Measurements from ENCODE around the gene MYL6. TPM values are rescaled to one million over a fixed set of nuclear protein-coding genes. Genes with fewer than 3 reads are reported as not detected.

The MYL6 gene
- total RNA-seq, 1 donor from 2014 or later: 924 TPM

- no peaks in the 10 kb centered on the region for H3K9me3 Mint-ChIP-seq
- no peak overlapping the region for H3K27ac Mint-ChIP-seq (ENCODE audit: unreplicated experiment)
- DNase-seq (ENCODE audit: low read depth, low spot score): no peak
- H3K36me3 Mint-ChIP-seq (ENCODE audit: low read depth): peaks cover 3% of the 10 kb centered on the region
- H3K4me1 Mint-ChIP-seq: peaks cover 35% of the 10 kb centered on the region
- no peak for TF ChIP-seq CTCF (conservative IDR thresholded peaks at IDR 0.05)
- H3K27me3 Mint-ChIP-seq (ENCODE audit: low read depth): peaks cover 7% of the 10 kb centered on the region
- H3K4me3 Mint-ChIP-seq: peak overlapping the region; percentile 31
Measured at GRCh38 chr12:56122637-56123036, 35.5 kb upstream of the MYL6 start.

DNA sequence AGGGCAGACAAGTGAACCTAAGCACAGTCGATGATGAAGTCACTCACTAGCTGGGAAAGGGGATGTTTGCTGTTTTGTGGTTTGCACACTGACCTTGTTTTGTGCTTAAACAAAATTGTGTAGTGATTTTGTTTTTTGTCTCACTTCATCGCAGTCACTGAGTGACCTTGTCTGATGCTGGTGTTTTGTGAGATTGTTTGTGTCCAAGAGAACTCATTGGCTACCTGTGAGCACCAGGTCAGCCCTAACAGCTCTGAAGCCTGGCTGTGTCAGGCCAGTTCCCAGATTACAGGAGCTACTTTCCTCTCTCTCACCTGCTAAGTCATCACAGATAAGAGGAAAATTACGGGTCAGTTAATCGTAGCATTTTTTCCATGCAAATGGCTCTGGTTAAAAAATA lies 34.0 kb upstream of the MYL6 start:
- no peak for TF ChIP-seq CTCF (conservative IDR thresholded peaks at IDR 0.05)
- Mint-ChIP-seq H3K4me1 (peaks cover 33% of the 10 kb centered on the region), H3K27ac (ENCODE audit: unreplicated experiment) (no peak overlapping the region), H3K27me3 (ENCODE audit: low read depth) (peaks cover 3% of the 10 kb centered on the region), H3K4me3 (peak overlapping the region; percentile 11), H3K9me3 (no peaks in the 10 kb centered on the region), H3K36me3 (ENCODE audit: low read depth) (no peaks in the 10 kb centered on the region)
- no peak for DNase-seq (ENCODE audit: low read depth, low spot score)

- Mint-ChIP-seq H3K4me3 (peak overlapping the region; percentile 92), H3K36me3 (ENCODE audit: low read depth) (peaks cover 7% of the 10 kb centered on the region), H3K4me1 (peaks cover 38% of the 10 kb centered on the region), H3K27me3 (ENCODE audit: low read depth) (no peaks in the 10 kb centered on the region), H3K27ac (ENCODE audit: unreplicated experiment) (peak overlapping the region; percentile 99), H3K9me3 (no peaks in the 10 kb centered on the region)
- no peak for TF ChIP-seq CTCF (conservative IDR thresholded peaks at IDR 0.05)
- DNase-seq (ENCODE audit: low read depth, low spot score): no peak
Measured at GRCh38 chr12:56126732-56127239, 31.4 kb upstream of the MYL6 start.

DNA sequence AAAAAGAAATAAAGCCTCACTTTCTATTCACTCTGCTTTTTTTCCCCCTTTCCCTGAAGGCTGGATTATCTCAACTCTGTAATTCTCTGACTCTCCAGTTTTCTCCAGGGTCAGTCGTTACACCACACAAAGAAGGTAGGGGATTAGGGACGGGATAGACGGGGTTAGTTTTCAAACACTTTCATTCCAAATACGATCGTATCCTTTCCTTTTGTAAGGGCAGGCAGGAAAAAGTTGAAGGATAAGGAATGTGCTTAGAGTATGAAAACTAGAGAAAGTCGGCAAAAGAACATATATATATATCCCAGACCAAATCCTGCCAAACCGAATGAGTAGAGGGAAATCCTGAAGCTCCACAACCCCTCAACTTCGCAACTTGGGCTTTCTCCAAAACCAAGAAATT lies 30.7 kb upstream of the MYL6 start:
- H3K4me3 Mint-ChIP-seq: peak overlapping the region; percentile 92
- H3K27me3 Mint-ChIP-seq (ENCODE audit: low read depth): no peaks in the 10 kb centered on the region

DNA sequence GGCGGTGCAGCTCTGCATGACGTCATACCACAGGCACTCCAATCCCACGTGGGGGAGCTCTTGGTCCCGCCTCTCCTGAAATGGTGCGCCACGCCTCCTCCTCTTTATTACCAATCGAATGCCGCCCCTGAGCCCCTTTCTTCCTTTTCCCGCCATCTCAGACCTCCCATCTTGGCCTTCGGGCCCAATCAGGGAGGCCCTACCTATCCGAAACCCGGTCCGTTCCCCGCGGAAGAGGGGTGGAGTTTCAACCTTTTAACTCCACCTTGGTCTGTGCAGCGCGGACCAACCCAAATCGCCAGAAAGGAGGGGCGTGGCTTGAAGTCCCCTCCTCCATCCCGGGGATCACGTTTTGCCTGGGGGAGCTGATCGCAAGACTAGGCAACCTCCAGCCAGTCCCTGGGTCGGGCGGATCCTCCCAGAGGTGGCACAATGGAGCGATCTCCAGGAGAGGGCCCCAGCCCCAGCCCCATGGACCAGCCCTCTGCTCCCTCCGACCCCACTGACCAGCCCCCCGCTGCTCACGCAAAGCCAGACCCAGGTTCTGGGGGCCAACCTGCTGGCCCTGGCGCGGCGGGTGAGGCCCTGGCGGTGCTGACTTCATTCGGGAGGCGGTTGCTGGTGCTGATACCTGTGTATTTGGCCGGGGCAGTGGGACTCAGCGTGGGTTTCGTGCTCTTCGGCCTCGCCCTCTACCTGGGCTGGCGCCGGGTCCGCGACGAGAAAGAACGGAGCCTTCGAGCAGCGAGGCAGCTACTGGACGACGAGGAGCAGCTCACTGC lies 30.1 kb upstream of the MYL6 start, which contains the start of gene ESYT1:
ESYT1 (plus strand) TSS at position 380 of the 782 bp plus-strand sequence; CDS start at position 433, 53 bp downstream.
- DNase-seq (ENCODE audit: low read depth, low spot score): peak; percentile 90
- no peak for TF ChIP-seq CTCF (conservative IDR thresholded peaks at IDR 0.05)
- Mint-ChIP-seq H3K27ac (ENCODE audit: unreplicated experiment) (peak within 1 kb of the TSS; percentile 99), H3K4me3 (peak within 1 kb of the TSS; percentile 92), H3K4me1 (peaks cover 38% of the 10 kb centered on the region), H3K36me3 (ENCODE audit: low read depth) (peaks cover 13% of the 10 kb centered on the region), H3K27me3 (ENCODE audit: low read depth) (no peaks in the 10 kb centered on the region), H3K9me3 (no peaks in the 10 kb centered on the region)

More for the DNA sequence above, 30.7 kb upstream of the MYL6 start:
- no peak for TF ChIP-seq CTCF (conservative IDR thresholded peaks at IDR 0.05)
- no peak for DNase-seq (ENCODE audit: low read depth, low spot score)
- Mint-ChIP-seq H3K4me1 (peaks cover 38% of the 10 kb centered on the region), H3K27ac (ENCODE audit: unreplicated experiment) (peak overlapping the region; percentile 99), H3K36me3 (ENCODE audit: low read depth) (peaks cover 12% of the 10 kb centered on the region), H3K9me3 (no peaks in the 10 kb centered on the region)

Measured in neural crest cell (in vitro differentiated cells).